ENCODE data around the gene TRIP6.
"Not testable (repeated sequence)": the region's sequence is repeated elsewhere in the genome, so short reads cannot be mapped to it uniquely, and the experiment has no call there.

Gene TRIP6

DNA sequence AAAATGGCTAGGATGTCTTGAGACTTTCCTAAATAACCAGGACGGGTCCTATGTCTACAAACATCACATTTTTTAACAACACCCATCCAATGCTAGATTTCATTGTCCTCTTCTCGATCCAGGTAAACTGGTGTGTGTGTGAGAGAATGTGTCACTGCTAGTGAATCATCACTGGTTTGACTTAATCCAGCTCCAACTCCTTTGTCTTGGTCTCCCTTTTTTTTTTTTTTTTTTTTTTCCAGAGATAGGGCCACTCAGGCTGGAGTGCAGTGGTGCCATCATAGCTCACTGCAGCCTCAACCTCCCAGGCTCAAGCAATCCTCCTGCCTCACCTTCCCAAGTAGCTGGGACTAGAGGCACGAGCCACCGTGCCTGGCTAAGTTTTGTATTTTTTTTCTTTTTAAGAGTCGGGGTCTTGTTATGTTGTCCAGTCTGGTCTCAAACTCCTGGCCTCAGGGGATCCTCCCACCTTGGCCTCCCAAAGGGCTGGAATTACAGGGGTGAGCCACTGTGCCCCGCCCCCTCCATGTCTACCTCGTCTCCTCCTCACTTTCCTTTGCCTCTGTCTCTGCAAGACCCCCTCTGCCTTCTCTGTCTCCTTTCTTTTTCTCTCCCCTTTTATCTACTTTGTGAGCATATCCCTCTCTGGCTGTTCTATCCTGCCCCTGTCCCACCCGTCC is 24.5 kb downstream of the TRIP6 start:
- no peak for DNase-seq

DNA sequence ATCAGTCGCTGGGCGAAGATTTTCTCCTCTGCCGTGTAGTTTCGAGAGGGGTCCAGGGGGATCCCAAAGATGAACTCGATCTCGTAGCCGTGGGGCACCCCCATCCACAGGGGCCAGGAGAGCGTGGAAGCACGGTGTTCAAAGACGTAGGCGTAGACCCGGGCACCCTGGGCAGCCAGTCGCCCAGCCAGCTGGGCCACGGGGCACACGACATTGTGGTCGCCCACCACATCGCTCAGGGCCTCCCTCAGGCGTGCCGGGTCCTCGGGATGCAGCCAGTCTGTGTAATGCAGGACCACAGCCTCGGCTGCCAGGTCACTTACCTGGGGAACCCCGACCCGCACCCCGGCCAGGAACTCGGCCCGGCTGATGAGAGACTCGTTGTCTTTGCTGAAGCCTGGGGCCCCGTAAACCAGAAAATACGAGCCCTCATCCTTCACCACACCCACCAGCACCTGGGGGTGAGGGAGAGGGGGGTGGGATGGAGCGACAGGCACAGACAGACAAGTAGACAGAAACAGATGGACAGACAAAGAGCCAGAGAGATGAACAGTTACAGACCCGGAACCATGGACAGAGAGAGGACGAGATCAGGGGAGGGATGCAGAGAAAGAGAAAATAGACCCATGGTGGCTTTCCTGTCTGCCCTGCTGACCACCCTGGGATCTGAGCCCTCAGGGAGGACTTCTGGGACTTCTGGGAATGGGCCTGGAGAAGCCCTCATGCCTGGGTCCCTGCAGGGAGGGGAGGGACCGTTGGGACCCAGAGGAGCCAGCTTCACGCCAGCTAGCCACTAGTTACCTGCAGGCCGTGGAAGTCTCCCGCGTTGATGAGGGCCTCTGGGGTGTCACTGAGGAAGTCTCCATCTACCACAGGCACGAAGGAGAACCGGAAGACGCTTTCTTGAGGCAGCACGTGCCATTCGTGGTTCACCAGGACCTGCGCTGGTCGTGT is 25.5 kb downstream of the TRIP6 start:
- no peak for DNase-seq

DNA sequence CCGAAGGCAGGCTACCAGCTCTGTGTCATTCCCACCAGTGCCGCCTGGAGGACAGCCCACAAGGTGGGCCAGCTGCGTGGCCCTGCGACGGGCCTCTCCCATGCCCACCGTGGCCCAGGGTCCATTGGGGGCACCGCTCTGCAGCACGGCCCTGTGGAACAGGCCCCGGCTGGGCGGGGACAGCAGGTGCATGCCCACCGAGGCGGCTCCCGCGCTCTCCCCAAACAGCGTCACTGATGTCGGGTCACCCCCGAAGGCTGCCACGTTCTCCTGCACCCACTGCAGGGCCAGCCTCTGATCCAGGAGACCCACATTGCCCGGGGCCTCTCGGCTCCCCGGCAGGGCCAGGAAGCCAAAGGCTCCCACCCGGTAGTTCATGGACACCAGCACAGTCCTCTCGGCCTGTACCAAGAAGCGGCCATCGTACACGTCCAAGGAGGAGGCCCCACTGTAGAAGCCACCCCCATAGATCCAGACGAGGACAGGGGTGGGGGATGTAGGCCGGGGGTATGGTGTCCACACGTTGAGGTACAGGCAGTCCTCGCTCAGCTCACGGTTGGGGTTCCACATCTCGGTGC is 26.2 kb downstream of the TRIP6 start:
- DNase-seq = no peak

DNA sequence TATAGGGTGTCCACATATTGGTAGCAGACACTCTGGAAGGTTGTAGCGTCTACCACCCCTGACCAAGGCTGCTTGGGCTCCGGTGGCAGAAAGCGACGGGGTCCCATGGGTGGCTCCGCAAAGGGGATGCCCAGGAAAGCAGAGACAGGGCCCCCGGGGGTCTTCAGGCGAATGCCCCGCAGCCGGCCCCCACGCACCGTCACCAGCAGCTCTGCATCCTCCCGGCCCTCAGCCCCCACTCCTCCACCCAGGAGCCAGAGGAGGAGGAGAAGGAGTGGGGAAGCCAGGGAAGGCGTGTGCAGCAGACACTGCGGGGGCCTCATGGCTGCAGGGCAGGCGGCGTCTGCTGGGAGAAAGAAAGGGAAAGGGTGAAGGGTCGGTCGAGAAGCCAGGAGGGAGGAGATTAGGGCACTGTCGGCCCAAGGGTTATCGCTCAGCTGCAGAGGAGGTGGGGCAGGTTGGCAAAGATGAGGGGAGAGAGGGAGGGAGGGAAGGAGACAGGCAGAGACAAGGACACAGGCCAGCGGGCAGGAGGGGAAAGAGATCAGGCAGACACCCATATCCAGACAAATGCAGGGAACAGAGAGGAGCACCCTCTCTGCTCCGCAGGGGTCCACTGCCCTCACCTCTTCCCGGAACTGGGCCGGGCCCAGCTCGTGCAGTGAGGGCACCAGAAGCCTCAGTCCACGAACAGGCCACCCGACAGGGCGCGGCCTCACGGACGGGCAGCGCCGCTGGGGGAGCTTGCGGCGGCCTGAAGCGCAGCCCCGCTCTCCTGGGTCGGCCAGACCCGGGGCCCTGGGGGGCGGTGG is 26.9 kb downstream of the TRIP6 start:
- DNase-seq = no peak

DNA sequence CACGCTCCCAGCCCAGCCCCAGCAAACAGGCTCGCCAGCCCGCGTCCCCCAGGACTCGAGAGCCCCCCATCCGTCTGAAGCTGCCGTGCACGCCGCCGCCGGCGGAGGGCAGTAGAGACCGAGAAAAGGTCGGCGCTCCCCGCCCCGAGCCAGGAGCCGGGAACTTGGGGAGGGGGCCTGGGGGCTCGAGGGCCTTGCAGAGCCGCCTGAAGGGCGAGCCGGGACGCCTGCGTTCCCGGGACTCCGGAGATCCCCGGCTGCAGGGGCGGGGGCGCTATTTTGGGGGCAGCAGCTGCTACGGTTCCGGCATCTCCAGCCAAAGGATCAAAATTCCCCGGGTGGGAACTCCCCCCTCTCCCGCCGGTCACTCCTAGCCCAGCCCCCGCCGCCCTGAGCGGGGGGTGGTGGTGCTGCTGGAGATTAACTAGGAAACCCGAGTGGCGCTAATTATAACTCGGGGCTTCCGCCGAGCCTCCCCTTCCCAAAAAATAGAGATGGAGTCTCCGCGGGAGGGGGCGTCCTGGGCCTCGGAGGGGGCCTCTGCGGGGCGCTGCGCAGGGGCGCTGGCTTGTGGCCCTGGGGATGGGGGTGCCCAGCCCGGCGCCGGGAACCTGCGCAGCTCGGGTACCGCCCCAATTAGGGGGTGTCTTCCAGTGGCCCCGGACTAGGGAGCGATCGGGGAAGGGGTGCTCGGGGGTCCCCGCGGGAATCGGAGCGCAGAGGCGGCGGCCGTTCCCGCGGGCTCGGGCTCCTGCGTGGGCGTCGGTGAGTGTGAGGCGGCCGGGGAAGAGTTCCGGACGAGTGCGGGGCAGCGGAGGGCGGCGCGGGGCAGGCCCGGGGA is 27.9 kb downstream of the TRIP6 start:
- DNase-seq = no peak

DNA sequence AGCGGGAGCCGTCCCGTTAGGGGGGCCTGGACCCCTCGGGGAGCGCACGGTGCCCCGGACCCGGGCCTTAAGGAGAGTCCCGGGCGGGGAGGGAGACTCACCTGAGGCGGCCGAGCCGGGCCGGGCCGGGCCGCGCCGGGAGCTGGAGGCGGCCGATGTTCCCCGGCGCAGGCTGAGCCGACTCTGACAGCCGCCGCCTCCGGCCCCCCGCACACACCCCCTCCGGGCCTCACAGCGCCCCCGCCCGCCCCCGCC is 28.4 kb downstream of the TRIP6 start, which contains the start of gene ACHE:
TSS of gene ACHE (minus strand) at position 188 of the 255 bp plus-strand sequence. CDS start 1,656 bp downstream, outside the sequence.
- no peak for DNase-seq

DNA sequence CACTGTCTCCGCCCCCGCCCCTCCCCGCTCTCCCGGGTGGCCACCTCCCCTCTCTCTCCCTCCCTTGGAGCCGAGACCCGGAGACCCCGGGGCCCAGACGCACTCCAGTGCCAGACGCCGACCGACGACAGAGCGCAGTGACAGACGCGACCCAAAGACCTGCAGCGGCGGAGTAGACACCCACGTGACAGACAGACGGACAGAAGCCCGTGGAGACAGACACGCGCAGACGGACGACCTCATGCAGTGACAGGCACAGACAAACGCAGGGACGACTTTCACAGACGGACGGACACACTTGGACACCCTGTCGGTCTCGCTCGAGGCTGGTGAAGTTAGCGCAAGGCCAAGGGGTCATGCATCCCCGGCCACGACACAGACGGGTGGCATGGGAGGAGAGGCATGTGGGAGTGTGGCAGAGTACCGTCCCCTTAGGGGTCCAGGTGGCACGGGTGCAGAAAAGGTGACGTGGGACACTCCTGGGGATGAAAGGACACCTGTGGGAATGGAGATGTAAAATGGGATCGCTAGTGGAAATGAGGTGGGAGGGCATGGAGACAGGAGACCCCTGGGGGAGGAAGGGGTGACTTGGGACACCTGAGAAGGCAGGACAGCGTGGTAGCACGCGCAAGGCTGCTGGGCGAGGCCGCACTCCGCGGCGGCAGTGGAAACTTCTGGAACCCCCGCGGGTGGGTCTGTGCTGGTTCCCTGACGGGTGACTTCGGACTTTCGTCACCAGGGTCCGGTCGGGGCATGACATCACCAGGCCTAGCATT is 29.0 kb downstream of the TRIP6 start:
- DNase-seq = peak; percentile 17

DNA sequence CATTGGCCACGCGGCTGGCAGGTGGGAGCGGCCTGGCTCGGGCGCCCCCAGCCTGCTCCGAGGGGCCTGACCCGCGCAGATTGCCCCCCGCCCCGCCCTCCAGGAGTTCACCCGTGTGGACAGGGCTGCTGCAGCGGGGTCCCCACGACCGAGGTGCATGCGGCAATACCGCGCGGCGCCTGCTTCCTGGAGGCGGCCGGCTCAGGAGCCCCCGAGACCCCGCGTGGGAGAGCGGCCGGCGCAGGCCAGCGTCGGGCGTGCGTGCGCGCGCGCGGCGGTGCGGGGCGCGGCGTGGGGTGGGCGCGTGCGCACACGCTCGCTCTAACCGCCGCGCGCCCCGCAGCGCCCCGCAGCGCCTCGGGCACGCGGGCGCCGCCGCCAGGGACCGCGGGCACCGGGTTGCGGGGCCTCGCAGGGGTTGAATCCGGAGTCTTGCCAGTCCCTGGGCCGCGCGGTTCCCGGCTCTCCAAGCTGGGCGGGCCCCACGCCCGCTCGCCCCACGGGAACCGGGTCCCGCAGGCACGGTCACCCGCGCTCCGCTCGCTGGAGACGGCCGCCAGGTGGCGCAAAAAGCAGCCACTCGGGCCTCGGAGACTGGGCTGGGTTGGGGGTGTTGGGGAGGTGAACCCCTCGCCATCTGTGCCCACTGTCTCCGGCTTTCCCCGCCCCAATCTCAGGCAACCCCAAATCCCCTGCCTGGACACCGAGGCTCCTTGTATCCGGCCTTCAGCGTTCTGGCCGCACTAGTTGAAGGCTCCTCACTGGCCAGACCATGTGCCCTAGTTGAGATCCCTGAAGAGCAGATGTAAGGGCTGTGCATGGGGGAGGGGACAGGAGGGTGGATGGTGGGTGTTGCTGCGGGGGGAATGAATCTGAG is 29.8 kb downstream of the TRIP6 start:
- no peak for DNase-seq

DNA sequence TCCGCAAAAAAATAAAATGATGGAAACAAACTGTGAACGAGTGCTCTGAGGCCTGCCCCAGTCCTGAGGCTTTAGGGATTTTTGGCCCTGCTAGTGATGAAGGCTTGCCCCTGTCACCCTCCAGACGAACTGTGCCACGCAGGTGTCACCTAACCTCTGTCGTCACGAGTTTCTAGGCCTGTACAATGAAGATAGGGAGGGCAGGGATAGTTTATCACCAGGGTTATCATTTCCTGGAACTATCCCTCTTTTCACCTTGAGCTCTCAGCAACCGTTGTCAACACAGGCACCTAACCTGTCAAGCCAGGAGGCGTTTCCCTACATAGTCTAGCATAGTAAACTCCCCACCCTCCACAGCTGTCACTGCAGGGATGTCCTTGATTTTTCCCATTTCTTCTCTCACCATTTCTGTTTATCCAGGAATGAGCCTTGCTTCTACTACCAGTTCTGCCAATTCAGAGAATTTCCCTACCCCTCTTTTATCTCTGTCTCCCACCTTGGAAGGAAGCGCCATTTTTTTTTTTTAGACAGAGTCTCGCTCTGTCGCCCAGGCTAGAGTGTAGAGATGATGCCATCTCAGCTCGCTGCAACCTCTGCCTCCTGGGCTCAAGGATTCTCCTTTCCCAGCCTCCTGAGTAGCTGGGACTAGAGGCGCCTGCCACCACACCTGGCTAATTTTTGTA is 30.7 kb downstream of the TRIP6 start:
- DNase-seq = no peak

DNA sequence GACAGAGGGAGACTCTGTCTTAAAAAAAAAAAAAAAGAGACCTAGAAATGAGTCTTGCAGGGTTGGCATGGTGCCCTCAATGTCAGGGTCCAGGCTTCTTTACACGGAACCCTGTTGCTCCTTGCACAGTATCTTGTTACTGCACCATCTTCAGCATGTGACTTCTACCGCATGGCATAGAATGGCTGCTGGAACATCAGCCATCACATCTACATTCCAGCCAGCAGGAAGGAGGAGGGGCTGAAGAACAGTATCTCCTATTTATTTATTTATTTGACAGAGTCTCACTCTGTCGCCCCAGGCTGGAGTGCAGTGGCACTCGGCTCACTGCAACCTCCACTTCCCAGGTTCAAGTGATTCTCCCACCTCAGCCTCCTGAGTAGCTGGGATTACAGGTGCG is 32.2 kb downstream of the TRIP6 start:
- no peak for DNase-seq

DNA sequence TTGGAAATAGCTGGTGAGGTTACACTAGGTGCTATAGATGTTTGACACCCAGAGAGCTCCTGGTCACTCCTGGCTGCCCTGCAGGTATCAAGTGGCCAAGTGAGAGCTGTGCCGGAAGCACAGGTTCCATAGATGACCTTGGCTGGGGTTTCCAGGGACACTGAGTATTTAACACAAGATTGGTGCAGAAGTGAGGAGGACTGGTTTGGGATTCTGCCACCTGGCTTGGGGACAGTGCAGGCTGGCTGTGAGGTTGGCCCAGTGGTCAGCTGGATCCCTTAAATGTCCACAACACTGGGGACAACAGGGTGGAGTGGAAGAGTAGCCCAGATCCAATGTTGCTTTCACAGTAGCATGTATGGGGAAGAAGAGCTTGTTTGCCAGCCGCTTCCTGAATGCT is 33.8 kb downstream of the TRIP6 start:
- no peak for DNase-seq

DNA sequence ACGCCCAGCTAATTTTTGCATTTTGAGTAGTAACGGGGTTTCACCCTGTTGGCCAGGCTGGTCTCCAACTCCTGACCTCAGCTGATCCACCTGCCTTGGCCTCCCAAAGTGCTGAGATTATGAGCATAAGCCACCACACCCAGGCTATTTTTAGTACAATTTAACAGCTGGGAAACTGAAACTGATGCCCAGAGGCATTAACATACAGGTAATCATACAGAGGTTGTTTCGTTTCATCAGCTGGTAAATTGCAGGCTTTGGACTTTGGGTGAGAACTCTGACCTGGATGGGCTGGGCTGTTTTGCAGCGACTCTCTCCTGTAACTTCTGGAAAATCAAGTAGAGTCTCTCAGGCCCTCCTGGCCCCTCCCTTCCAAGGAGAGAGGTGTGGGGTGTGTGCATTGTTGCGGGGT is 34.7 kb downstream of the TRIP6 start:
- no peak for DNase-seq

DNA sequence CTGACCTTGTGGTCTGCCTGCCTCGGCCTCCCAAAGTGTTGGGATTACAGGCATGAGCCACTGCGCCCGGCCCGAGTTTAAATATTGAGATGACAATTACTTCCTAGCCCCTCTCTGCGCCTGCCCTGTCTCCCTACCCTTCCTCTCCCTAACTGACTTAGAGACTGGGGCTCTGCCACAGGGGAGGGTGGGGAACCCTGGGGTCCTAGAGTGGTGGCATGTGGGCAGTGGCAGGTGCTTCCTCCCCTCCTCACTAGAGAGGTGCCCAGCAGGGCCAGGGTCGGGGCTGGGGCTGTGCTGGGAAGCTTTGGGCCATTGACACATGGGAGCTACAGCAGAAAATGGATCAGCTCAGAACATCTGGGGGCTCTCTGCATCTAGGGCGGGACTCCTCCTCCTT is 35.5 kb downstream of the TRIP6 start:
- DNase-seq = no peak

DNA sequence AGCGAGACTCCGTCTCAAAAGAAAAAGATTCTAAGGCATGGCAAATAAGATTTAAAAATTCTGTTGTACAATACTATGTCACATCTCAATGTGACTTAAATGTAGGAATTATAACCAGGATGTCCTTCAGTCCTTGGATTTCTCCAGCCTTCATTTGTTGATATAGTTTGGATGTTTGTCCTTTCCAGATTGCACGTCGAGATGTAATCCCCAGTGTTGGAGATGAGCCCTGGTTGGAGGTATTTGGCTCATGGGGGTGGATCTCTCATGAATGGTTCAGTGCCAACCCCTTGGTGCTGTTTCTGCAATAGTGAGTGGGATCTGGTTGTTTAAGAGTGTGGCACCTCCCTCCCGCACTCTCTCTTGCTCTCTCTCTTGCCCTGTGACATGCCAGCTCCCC is 41.3 kb downstream of the TRIP6 start:
- no peak for DNase-seq

DNA sequence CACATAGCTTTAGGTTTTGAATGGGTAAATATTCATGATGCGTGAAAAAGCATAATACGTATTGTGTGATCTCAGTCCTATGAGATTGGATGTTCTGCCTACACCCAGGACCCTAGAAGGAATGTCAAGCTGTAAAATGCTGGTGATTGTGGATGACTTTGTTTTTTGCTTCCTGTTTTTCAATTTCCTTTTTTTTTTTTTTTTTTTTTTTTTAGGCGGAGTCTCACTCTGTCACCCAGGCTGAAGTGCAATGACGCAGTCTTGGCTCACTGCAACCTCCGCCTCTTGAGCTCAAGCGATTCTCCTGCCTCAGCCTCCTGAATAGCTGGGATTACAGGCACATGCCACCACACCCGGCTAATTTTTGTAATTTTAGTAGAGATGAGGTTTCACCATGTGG is 43.3 kb downstream of the TRIP6 start:
- not testable (repeated sequence) for DNase-seq

DNA sequence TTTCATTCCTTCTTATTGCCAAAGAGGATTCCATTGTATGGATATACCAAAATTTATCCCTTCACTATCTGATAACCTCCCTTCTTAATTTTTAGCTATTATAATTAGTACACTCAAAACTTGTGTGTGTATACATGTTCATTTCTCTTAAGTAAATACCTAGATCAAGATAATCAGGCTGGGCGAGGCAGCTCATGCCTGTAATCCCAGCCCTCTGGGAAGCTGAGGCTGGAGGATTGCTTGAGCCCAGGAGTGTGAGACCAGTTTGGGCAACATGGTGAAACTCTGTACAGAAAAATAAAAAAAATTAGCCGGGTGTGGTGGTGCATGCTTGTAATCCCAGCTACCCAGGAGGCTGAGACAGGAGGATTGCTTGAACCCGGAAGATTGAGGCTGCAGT is 44.3 kb downstream of the TRIP6 start:
- DNase-seq = no peak

DNA sequence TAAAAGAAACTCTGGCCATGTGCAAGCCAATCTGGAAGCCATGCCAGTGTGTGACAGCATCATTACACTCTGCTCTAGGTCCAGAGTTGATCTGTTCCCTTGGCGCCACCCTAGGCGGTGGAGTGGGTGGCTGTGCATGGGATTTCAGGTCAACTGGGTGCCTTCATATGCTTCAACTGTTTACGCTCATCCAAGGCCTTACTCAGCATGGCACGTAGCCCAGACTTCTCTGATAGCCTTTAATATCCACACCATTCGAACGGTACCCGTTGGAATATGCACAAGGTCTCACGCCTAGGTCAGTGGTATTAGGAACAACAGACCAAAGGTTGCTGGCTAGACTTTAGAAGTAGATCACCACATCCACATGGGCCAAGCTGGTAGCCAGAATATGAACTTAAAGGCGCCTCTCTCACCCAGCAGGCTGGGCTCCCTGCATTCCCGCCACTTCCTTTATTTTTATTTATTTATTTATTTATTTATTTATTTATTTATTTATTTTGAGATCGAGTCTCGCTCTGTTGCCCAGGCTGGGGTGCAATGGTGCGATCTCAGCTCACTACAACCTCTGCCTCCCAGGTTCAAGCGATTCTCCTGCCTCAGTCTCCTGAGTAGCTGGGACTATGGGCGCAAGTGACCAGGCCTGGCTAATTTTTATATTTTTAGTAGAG is 47.2 kb downstream of the TRIP6 start:
- DNase-seq = no peak

DNA sequence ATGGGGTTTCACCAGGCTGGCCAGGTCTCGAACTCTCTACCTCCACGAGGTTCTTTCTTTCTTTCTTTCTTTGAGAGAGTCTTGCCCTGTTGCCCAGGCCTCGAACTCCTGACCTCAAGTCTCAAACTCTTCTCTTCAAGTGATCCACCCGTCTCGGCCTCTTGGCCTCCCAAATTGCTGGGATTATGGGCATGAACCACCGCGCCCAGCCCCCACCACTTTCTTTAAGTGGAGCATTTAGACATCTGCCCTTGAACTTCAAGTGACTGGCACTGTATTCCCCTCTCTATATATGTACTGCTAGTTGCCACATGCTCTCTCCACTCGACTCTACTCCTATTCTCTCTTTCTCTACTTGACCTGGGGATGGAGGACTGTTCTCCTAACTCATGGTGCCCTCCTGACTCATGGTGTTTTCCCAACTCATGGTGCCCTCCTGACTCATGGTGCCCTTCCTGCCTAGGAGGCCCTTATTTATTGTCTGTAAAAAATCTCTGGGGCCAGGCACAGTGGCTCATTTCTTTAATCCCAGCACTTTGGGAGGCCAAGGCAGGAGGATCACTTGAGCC is 47.8 kb downstream of the TRIP6 start:
- no peak for DNase-seq

DNA sequence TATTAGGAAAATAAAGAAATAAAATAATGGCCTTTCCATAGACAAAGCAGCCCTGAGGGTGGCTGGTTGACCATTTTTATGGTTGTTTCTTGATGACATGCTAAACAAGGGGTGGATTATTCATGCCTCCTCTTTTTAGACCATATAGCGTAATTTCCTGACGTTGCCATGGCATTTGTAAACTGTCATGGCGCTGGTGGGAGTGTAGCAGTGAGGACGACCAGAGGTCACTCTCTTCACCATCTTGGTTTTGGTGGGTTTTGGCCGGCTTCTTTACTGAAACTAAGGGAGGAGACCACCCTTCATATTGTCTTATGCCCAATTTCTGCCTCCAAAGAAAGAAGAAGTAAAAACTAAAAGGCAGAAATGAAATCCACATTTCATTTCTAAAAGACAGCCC is 52.1 kb downstream of the TRIP6 start:
- not testable (repeated sequence) for DNase-seq

All from DMS79 (cell line).